Calu3 (cell line): ENCODE measurements around the gene TNNI3. TPM values are rescaled to one million over a fixed set of nuclear protein-coding genes. Genes with fewer than 3 reads are reported as not detected.

ENCODE experiments used
- BruUV-seq: library from RNA; stranded (reverse); fragments of 400-500 nt; replicated peaks from 2 replicates; lab custom pipeline; 2021; lab: Mats Ljungman, UMichigan
- CTCF ChIA-PET: fragments of 300-600 bp; sonication (Branson Sonifier 250); formaldehyde crosslinking; loops from one replicate; lab custom pipeline; 2022; ENCODE audit warnings: antibody characterized with exemption; lab: Charles Lee
- DNase-seq: peaks from one replicate; pipeline ENCODE4 v3.0.0; 2022
- H3K27ac Mint-ChIP-seq: one replicate; pipeline ENCODE4 v1.8.0; 2022; ENCODE audit warnings: mixed read lengths; ENCODE audit not compliant: unreplicated experiment
- H3K27me3 Mint-ChIP-seq: one replicate; pipeline ENCODE4 v1.8.0; 2022; ENCODE audit warnings: mixed read lengths; ENCODE audit not compliant: unreplicated experiment
- H3K36me3 Mint-ChIP-seq: one replicate; pipeline ENCODE4 v1.8.0; 2022; ENCODE audit warnings: mild to moderate bottlenecking, moderate library complexity, mixed read lengths; ENCODE audit not compliant: insufficient read depth, unreplicated experiment
- H3K4me1 Mint-ChIP-seq: one replicate; pipeline ENCODE4 v1.8.0; 2022; ENCODE audit warnings: mild to moderate bottlenecking, low read depth, mixed read lengths; ENCODE audit not compliant: unreplicated experiment
- H3K4me3 Mint-ChIP-seq: one replicate; pipeline ENCODE4 v1.8.0; 2022; ENCODE audit warnings: mild to moderate bottlenecking, low read depth, moderate library complexity, mixed read lengths; ENCODE audit not compliant: unreplicated experiment
- H3K9me3 Mint-ChIP-seq: one replicate; pipeline ENCODE4 v1.8.0; 2022; ENCODE audit warnings: low read depth, mixed read lengths; ENCODE audit not compliant: unreplicated experiment
- CTCF ChIP-seq: fragments of 200-600 bp; IDR thresholded peaks from one replicate; pipeline ENCODE4 v1.8.0; 2022; ENCODE audit warnings: antibody characterized with exemption; ENCODE audit not compliant: unreplicated experiment
- intact Hi-C: fragments of 100-400 bp; cut with micrococcal nuclease; formaldehyde crosslinking; loops from one replicate; pipeline ENCODE4 v1.10.0; 2022; ENCODE audit not compliant: unreplicated experiment
- total RNA-seq: library from RNA; stranded (reverse); gene quantifications from 2 replicates; pipeline ENCODE4 v1.2.3, GENCODE V29; 2022

Gene TNNI3
- total RNA-seq, 1 experiment from 2014 or later = 1.3 TPM

GRCh38 chr19:55160986-55161365, 3.4 kb upstream of the TNNI3 start:
- peaks cover 24% of the 10 kb centered on the region for H3K4me1 Mint-ChIP-seq
- DNase-seq = no peak
- BruUV-seq = no TSS peak
- H3K4me3 Mint-ChIP-seq = no peak overlapping the region
- no peaks in the 10 kb centered on the region for H3K9me3 Mint-ChIP-seq
- H3K27ac Mint-ChIP-seq = no peak overlapping the region
- intact Hi-C loops = no loop called here
- CTCF ChIA-PET = interaction anchor here (0.7 to 2.5 kb wide), 9 partner anchors 10 to 246 kb away, joined by 3 to 14 read pairs (median 6); partner anchors contain the start of genes KMT5C and UBE2S
- H3K36me3 Mint-ChIP-seq = peaks cover 49% of the 10 kb centered on the region
- H3K27me3 Mint-ChIP-seq = peaks cover 29% of the 10 kb centered on the region
- TF ChIP-seq CTCF = no peak

GRCh38 chr19:55160128-55160985, 2.8 kb upstream of the TNNI3 start:
- CTCF ChIA-PET = interaction anchor here (0.7 to 2.5 kb wide), 9 partner anchors 9 to 247 kb away, joined by 3 to 14 read pairs (median 6); partner anchors contain the start of genes KMT5C and UBE2S
- Mint-ChIP-seq H3K4me1 (peaks cover 24% of the 10 kb centered on the region), H3K27me3 (peaks cover 29% of the 10 kb centered on the region), H3K36me3 (peaks cover 43% of the 10 kb centered on the region), H3K27ac (no peak overlapping the region), H3K4me3 (no peak overlapping the region), H3K9me3 (no peaks in the 10 kb centered on the region)
- intact Hi-C loops = no loop called here
- BruUV-seq = no TSS peak
- TF ChIP-seq CTCF = peak; percentile 96
- DNase-seq = peak; percentile 98

DNA sequence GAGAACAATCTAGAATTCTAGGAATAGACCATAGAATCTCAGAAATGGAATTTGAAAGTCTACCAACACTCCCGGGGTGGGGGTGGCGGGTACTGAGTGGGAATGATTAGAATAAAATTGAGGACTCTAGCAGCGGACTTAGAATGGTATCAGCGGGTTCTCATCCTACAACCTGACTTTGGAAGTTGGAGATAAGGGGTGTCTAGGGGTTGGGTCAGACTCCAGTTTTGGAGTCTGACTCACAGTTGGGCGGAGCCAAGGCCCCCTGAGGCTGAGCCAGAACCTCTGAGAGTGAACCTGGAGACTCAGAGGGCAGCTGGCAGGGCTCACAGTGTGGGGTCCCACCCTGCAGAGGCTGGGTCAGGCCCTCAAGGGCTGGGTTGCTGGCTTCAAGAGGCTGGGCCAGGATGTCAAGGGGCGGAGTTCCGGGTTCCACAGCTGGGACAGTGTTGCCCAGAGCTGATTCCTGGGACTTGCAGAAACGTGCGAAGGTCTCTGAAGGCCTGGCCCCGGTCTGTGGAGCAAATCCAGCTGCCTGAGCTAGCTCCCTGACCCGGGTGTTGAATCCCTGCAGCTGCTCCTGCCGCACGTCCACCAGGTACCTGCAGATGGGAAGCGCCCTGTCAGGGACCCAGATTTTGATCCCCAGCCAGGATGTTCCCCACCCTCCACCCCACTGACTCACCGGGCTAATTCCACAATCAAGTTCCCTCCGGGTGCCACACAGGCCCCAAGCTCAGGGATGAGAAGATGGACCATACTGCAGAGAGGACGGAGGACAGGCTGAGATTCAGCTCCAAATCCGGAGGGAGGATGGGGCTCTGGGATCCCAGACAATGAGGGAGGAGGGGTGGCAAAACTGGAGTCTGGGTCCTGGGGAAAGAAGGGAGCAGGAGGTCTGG, 1.6 kb upstream of the TNNI3 start:
- Mint-ChIP-seq H3K36me3 (peaks cover 41% of the 10 kb centered on the region), H3K4me1 (peaks cover 24% of the 10 kb centered on the region), H3K27me3 (peaks cover 29% of the 10 kb centered on the region), H3K9me3 (no peaks in the 10 kb centered on the region), H3K4me3 (no peak overlapping the region), H3K27ac (no peak overlapping the region)
- intact Hi-C loops = no loop called here
- no TSS peak for BruUV-seq
- peak; percentile 59 for DNase-seq
- TF ChIP-seq CTCF = no peak
- CTCF ChIA-PET = interaction anchor here (0.6 to 2.5 kb wide), 5 partner anchors 16 to 457 kb away, joined by 3 to 13 read pairs (median 5); partner anchors contain the start of genes KMT5C and UBE2S

DNA sequence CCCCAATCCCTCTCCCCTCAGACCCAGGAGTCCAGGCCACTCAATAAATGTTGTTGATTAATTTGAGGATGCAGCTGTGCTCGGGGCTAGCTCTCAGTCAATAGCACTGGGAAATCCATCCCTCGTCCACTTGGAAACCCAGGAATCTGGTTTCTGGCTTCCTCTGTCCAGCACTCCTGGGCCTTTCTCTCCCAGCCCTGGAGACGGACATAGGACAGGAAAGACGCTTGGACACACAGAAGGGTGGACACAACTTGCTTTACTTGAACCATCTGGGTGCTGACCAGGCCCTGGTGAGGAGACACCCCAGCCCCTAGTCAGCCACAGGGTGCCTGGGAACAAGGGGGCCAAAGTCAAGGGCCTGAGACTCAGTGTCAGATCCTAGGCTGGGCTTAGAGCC, 891 bp upstream of the TNNI3 start:
- intact Hi-C loops = no loop called here
- Mint-ChIP-seq H3K36me3 (peaks cover 41% of the 10 kb centered on the region), H3K4me1 (peaks cover 24% of the 10 kb centered on the region), H3K9me3 (no peaks in the 10 kb centered on the region), H3K4me3 (no peak overlapping the region), H3K27me3 (peaks cover 29% of the 10 kb centered on the region), H3K27ac (no peak overlapping the region)
- CTCF ChIA-PET = no interaction called here
- DNase-seq = no peak
- BruUV-seq = no TSS peak
- no peak for TF ChIP-seq CTCF
